HCT116 (cell line): ENCODE data around the gene CAP2. TPM values are rescaled to one million over a fixed set of nuclear protein-coding genes. Genes with fewer than 3 reads are reported as not detected.

Source experiments
- ATAC-seq: fragments of 200-7000 bp; cut with Tn5 transposase; 2 replicates; pipeline ENCODE4 v1.9.1; 2020; ENCODE audit warnings: mild to moderate bottlenecking, moderate library complexity
- BruUV-seq: library from RNA; stranded (reverse); fragments of 400-500 nt; replicated peaks from 2 replicates; lab custom pipeline; 2021; lab: Mats Ljungman, UMichigan
- CTCF ChIA-PET: fragments of 300-600 bp; sonication (Branson Sonifier 250); formaldehyde crosslinking; loops from one replicate; lab custom pipeline; 2021; ENCODE audit warnings: antibody characterized with exemption; lab: Charles Lee
- POLR2A ChIA-PET: fragments of 300-600, 350-600 bp; sonication (Branson Sonifier 250); formaldehyde crosslinking; loops from one replicate; lab custom pipeline; 2021; ENCODE audit warnings: antibody characterized with exemption; lab: Charles Lee
- RAD21 ChIA-PET, 2 experiments: fragments of 300-600 bp; sonication (Branson Sonifier 250); formaldehyde crosslinking; loops; one replicate each; lab custom pipeline; 2023; ENCODE audit warnings: low total read pairs in 2 of 2; ENCODE audit not compliant: uncharacterized antibody in 2 of 2, unreplicated experiment in 2 of 2, low non-redundant PET in 1 of 2; lab: Charles Lee
- DNase-seq: peaks from one replicate; pipeline ENCODE4 v3.0.0-alpha.2; 2010; ENCODE audit warnings: low read depth, low spot score
- H2AFZ ChIP-seq: fragments of 200-600 bp; shearing (Covaris generic), sonication (generic); 2 replicates; pipeline ENCODE4 v1.6.1; 2017; ENCODE audit warnings: low read depth, mixed run types, mixed read lengths, antibody characterized with exemption, low read length; ENCODE audit not compliant: poor library complexity, severe bottlenecking
- H3K27ac ChIP-seq: 2 replicates; pipeline ENCODE4 v1.5.1; 2012; ENCODE audit warnings: low read depth, low read length
- H3K27me3 ChIP-seq: fragments of 200-600 bp; sonication (generic); 2 replicates; pipeline ENCODE4 v1.6.1; 2016; ENCODE audit warnings: mixed run types, low read length, mixed read lengths; ENCODE audit not compliant: insufficient read depth
- H3K36me3 ChIP-seq, 2 experiments: fragments of 200-500 bp in 1 of 2; fragments of 200-600 bp in 1 of 2; sonication (Bioruptor generic) in 1 of 2; sonication (generic) in 1 of 2; 2 replicates each; pipeline versions ENCODE4 v1.5.1 to v1.6.1; 2014 to 2016; ENCODE audit warnings: low read length in 2 of 2, inconsistent platforms in 1 of 2, mixed read lengths in 1 of 2, mixed run types in 1 of 2; ENCODE audit not compliant: insufficient read depth in 2 of 2, control insufficient read depth in 1 of 2
- H3K4me1 ChIP-seq, 2 experiments: fragments of 200-600 bp in 1 of 2; sonication (generic) in 1 of 2; 2 replicates each; pipeline versions ENCODE4 v1.5.1 to v1.6.1; 2012 to 2017; ENCODE audit warnings: low read length in 2 of 2, inconsistent platforms in 1 of 2, mild to moderate bottlenecking in 1 of 2, mixed read lengths in 1 of 2, mixed run types in 1 of 2, moderate library complexity in 1 of 2; ENCODE audit not compliant: insufficient read depth in 2 of 2, control insufficient read depth in 1 of 2
- H3K4me2 ChIP-seq: fragments of 200-600 bp; sonication (generic); 2 replicates; pipeline ENCODE4 v1.6.1; 2017; ENCODE audit warnings: mixed run types, low read length, mixed read lengths
- H3K4me3 ChIP-seq, 2 experiments: fragments of 200-600 bp in 1 of 2; sonication (generic) in 1 of 2; replicated peaks in 1 of 2; 2 replicates each; pipeline ENCODE4 v1.5.1; 2011 to 2016; ENCODE audit warnings: low read length in 2 of 2, control low read depth in 1 of 2, low read depth in 1 of 2, mild to moderate bottlenecking in 1 of 2, mixed read lengths in 1 of 2, mixed run types in 1 of 2
- H3K79me2 ChIP-seq: fragments of 200-600 bp; sonication (generic); 2 replicates; pipeline ENCODE4 v1.6.1; 2017; ENCODE audit warnings: mild to moderate bottlenecking, mixed run types, low read length, moderate library complexity, mixed read lengths; ENCODE audit not compliant: insufficient read depth
- H3K9ac ChIP-seq: fragments of 200-600 bp; sonication (generic); 2 replicates; pipeline ENCODE4 v1.6.1; 2016; ENCODE audit warnings: low read length, mixed read lengths
- H3K9me2 ChIP-seq: fragments of 200-600 bp; sonication (generic), shearing (Covaris generic); 2 replicates; pipeline ENCODE4 v1.6.1; 2017; ENCODE audit warnings: mixed run types, mild to moderate bottlenecking, moderate library complexity; ENCODE audit not compliant: insufficient read depth
- H3K9me3 ChIP-seq, 2 experiments: fragments of 200-500 bp in 1 of 2; fragments of 200-600 bp in 1 of 2; sonication (Bioruptor generic) in 1 of 2; sonication (generic) in 1 of 2; 2 replicates each; pipeline ENCODE4 v1.6.1; 2014 to 2017; ENCODE audit warnings: low read length in 2 of 2, mixed read lengths in 2 of 2, inconsistent platforms in 1 of 2, low read depth in 1 of 2, mild to moderate bottlenecking in 1 of 2, mixed run types in 1 of 2, moderate library complexity in 1 of 2; ENCODE audit not compliant: control insufficient read depth in 1 of 2, insufficient read depth in 1 of 2
- H4K20me1 ChIP-seq: fragments of 200-600 bp; sonication (generic), shearing (Covaris generic); 2 replicates; pipeline ENCODE4 v1.6.1; 2017; ENCODE audit warnings: mixed run types, mild to moderate bottlenecking, moderate library complexity; ENCODE audit not compliant: insufficient read depth
- ATF3 ChIP-seq: IDR thresholded peaks from 2 replicates; pipeline ENCODE4 v1.6.1; 2012
- CTCF ChIP-seq, 3 experiments: fragments of 200-600 bp in 1 of 3; sonication (generic) in 1 of 3; IDR thresholded peaks in 2 of 3; conservative IDR thresholded peaks in 1 of 3; 2 replicates each; pipeline ENCODE4 v1.5.1; 2012 to 2017; ENCODE audit warnings: low read depth in 2 of 3, low read length in 2 of 3, antibody characterized with exemption in 1 of 3, borderline replicate concordance in 1 of 3, control low read depth in 1 of 3, mild to moderate bottlenecking in 1 of 3, mixed read lengths in 1 of 3, mixed run types in 1 of 3, moderate library complexity in 1 of 3; ENCODE audit not compliant: insufficient read depth in 1 of 3
- ELF1 ChIP-seq: IDR thresholded peaks from 2 replicates; pipeline ENCODE4 v1.6.1; 2012; ENCODE audit warnings: low read depth, borderline replicate concordance
- EZH2 ChIP-seq: fragments of 200-600 bp; sonication (generic); IDR thresholded peaks from 2 replicates; pipeline ENCODE4 v1.6.1; 2017; ENCODE audit warnings: antibody characterized with exemption, mixed run types
- EZH2phosphoT487 ChIP-seq: fragments of 200-600 bp; IDR thresholded peaks from 2 replicates; pipeline ENCODE4 v1.6.1; 2018; ENCODE audit warnings: antibody characterized with exemption, borderline replicate concordance
- JUND ChIP-seq: IDR thresholded peaks from 2 replicates; pipeline ENCODE4 v1.6.1; 2012
- MAX ChIP-seq: IDR thresholded peaks from 2 replicates; pipeline ENCODE4 v1.6.1; 2012
- POLR2A ChIP-seq: IDR thresholded peaks from 2 replicates; pipeline ENCODE4 v1.7.0; 2011; ENCODE audit warnings: borderline replicate concordance; ENCODE audit not compliant: insufficient read depth, insufficient read length; ENCODE audit errors: extremely low read depth
- POLR2AphosphoS5 ChIP-seq: IDR thresholded peaks from 2 replicates; pipeline ENCODE4 v1.6.1; 2011; ENCODE audit warnings: mild to moderate bottlenecking, low read depth, low read length, moderate library complexity
- RAD21 ChIP-seq: IDR thresholded peaks from 2 replicates; pipeline ENCODE4 v1.6.1; 2012; ENCODE audit warnings: low read depth, mild to moderate bottlenecking
- REST ChIP-seq: IDR thresholded peaks from 2 replicates; pipeline ENCODE4 v1.6.1; 2012; ENCODE audit warnings: low read depth
- SIN3A ChIP-seq: IDR thresholded peaks from 2 replicates; pipeline ENCODE4 v1.6.1; 2012; ENCODE audit warnings: low read depth
- SP1 ChIP-seq: IDR thresholded peaks from 2 replicates; pipeline ENCODE4 v1.6.1; 2012; ENCODE audit warnings: low read depth
- SRF ChIP-seq: IDR thresholded peaks from 2 replicates; pipeline ENCODE4 v1.6.1; 2012; ENCODE audit warnings: low read depth
- YY1 ChIP-seq: IDR thresholded peaks from 2 replicates; pipeline ENCODE4 v1.6.1; 2011; ENCODE audit warnings: low read length, low read depth, moderate library complexity, mild to moderate bottlenecking; ENCODE audit not compliant: insufficient replicate concordance; ENCODE audit errors: extremely low read depth
- ZBTB33 ChIP-seq: IDR thresholded peaks from 2 replicates; pipeline ENCODE4 v1.6.1; 2011; ENCODE audit warnings: mild to moderate bottlenecking, low read length, moderate library complexity; ENCODE audit not compliant: insufficient replicate concordance; ENCODE audit errors: extremely low read depth
- ZFX ChIP-seq: fragments of 450-650 bp; IDR thresholded peaks from 2 replicates; pipeline ENCODE4 v1.6.1; 2017
- intact Hi-C: fragments of 100-400 bp; cut with micrococcal nuclease; formaldehyde crosslinking; loops from 2 replicates; pipeline ENCODE4 v1.10.0; 2022
- total RNA-seq: library from RNA; stranded (reverse); gene quantifications from one replicate; pipeline ENCODE4 v1.2.1, GENCODE V29; 2021; ENCODE audit not compliant: unreplicated experiment

The CAP2 gene
- total RNA-seq, 1 experiment from 2014 or later = 3.8 TPM

GRCh38 chr6:17419189-17419575 lies 25.8 kb downstream of the CAP2 start:
- no peak for ATAC-seq
- Histone ChIP-seq H3K4me2 (no peak overlapping the region), H3K4me3 (no peak overlapping the region), H3K4me1 (peaks cover 4 to 25% of the 10 kb centered on the region in 2 experiments; a peak in 3 of 4 replicates), H3K27me3 (no peaks in the 10 kb centered on the region), H3K9me3 (no peaks in the 10 kb centered on the region), H2AFZ (no peak overlapping the region), H3K79me2 (no peaks in the 10 kb centered on the region; the same call in 1 of the 2 replicates), H3K27ac (no peak overlapping the region), H3K36me3 (0 out of 4 replicates have a peak, but pooled peaks cover 0 to 4% of the 10 kb centered on the region in 2 experiments), H3K9me2 (no peaks in the 10 kb centered on the region), H4K20me1 (no peaks in the 10 kb centered on the region), H3K9ac (no peak overlapping the region)
- TF ChIP-seq EZH2phosphoT487 = no peak
- TF ChIP-seq SRF = no peak
- no peak for TF ChIP-seq ZBTB33
- TF ChIP-seq ZFX = no peak
- no peak for TF ChIP-seq RAD21
- no peak for TF ChIP-seq JUND
- TF ChIP-seq REST = no peak
- TF ChIP-seq SP1 = no peak
- no peak for TF ChIP-seq SIN3A
- TF ChIP-seq YY1 = no peak
- TF ChIP-seq POLR2A = no peak
- TF ChIP-seq CTCF (IDR thresholded peaks at IDR 0.05 in 2 of 3, conservative IDR thresholded peaks at IDR 0.05 in 1 of 3; ENCODE audit: borderline replicate concordance in 1 of 3, insufficient read depth in 1 of 3, low read depth in 2 of 3, low read length in 2 of 3) = no peak
- TF ChIP-seq ELF1 = no peak
- TF ChIP-seq MAX = no peak
- TF ChIP-seq EZH2 = no peak
- TF ChIP-seq ATF3 = no peak
- no peak for TF ChIP-seq POLR2AphosphoS5
- intact Hi-C loops = no loop called here
- RAD21 ChIA-PET = no interaction called here
- DNase-seq = no peak
- CTCF ChIA-PET = no interaction called here
- POLR2A ChIA-PET = no interaction called here
- BruUV-seq = no TSS peak
